Fibroblast of villous mesenchyme (primary cell): ENCODE data around the gene TMPRSS6. TPM values are rescaled to one million over a fixed set of nuclear protein-coding genes. Genes with fewer than 3 reads are reported as not detected.

Experiments
- DNase-seq: peaks from one replicate; pipeline ENCODE4 v3.0.0-alpha.2; 2010; ENCODE audit warnings: low read depth
- H3K4me3 ChIP-seq: 2 replicates; pipeline ENCODE4 v1.5.1; 2011; ENCODE audit warnings: low read depth, mild to moderate bottlenecking, low read length
- total RNA-seq: library from RNA; depleted of rRNA; stranded (reverse); fragments of >200 nt; gene quantifications from 2 replicates; pipeline ENCODE4 v1.2.3, GENCODE V29; 2012
- TF ChIP-seq, protein P1 (sequence below): IDR thresholded peaks from 2 replicates; pipeline ENCODE4 v1.5.1; 2012; ENCODE audit warnings: low read depth, mild to moderate bottlenecking, low read length; ENCODE audit not compliant: insufficient read depth

TMPRSS6 gene
- total RNA-seq, 1 donor, result not detected

DNA sequence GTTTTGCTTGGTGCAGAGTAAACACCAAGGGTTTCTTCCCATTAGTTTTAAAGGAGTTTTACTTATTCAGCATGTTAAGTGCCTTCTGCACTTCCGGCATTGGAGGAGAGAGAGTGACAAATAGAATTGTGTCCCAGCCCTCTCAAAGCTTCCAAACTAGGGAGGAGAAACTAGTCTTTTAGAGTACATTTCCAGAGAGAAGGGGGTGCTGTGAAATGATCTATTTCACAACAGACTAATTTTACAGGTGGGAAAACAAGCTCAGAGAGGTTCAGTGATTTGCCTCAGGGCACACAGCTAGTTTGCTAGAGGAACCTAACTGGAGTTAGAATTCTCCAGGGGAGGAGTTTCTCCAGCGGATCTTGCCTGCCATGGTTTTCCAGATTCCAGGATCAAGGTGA, 77.4 kb downstream of the TMPRSS6 start:
- TF ChIP-seq, protein P1, sequence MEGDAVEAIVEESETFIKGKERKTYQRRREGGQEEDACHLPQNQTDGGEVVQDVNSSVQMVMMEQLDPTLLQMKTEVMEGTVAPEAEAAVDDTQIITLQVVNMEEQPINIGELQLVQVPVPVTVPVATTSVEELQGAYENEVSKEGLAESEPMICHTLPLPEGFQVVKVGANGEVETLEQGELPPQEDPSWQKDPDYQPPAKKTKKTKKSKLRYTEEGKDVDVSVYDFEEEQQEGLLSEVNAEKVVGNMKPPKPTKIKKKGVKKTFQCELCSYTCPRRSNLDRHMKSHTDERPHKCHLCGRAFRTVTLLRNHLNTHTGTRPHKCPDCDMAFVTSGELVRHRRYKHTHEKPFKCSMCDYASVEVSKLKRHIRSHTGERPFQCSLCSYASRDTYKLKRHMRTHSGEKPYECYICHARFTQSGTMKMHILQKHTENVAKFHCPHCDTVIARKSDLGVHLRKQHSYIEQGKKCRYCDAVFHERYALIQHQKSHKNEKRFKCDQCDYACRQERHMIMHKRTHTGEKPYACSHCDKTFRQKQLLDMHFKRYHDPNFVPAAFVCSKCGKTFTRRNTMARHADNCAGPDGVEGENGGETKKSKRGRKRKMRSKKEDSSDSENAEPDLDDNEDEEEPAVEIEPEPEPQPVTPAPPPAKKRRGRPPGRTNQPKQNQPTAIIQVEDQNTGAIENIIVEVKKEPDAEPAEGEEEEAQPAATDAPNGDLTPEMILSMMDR, result no peak
- no peak overlapping the region for H3K4me3 ChIP-seq
- no peak for DNase-seq

DNA sequence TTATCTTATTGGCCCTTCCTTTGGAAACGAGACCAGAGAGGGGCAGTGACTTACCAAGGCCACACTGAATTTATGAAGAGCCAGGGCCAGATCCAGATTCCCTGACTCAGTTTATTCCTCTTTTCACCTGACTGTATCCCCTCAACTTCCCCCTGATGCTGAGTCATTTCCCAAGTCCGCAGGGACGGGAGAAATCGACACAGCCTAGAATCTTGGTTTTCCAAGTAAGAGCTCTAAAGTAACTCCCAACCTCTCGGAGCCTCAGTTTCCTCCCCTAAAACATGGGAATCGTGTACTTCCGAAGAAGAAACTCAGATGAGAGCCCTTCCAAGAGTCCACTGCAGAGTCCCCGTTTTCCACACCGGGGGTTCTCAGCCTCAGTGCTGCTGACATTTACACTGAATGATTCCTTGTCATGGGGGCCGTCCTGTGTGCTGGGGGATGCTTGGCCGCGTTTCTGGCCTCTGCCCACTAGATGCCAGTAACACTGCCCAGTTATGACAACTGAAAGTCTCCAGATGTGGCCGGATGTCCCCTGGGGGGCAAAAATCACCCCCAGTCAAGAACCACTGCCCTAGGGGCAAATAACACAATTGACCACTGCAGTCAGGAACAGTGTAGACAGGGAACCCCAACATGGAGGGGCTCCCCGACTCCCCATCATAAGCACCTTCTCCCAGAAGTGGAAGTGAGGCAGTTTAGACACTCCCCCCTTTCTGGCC, 78.8 kb downstream of the TMPRSS6 start:
- TF ChIP-seq, protein P1, result no peak
- no peak overlapping the region for H3K4me3 ChIP-seq
- DNase-seq, result no peak

DNA sequence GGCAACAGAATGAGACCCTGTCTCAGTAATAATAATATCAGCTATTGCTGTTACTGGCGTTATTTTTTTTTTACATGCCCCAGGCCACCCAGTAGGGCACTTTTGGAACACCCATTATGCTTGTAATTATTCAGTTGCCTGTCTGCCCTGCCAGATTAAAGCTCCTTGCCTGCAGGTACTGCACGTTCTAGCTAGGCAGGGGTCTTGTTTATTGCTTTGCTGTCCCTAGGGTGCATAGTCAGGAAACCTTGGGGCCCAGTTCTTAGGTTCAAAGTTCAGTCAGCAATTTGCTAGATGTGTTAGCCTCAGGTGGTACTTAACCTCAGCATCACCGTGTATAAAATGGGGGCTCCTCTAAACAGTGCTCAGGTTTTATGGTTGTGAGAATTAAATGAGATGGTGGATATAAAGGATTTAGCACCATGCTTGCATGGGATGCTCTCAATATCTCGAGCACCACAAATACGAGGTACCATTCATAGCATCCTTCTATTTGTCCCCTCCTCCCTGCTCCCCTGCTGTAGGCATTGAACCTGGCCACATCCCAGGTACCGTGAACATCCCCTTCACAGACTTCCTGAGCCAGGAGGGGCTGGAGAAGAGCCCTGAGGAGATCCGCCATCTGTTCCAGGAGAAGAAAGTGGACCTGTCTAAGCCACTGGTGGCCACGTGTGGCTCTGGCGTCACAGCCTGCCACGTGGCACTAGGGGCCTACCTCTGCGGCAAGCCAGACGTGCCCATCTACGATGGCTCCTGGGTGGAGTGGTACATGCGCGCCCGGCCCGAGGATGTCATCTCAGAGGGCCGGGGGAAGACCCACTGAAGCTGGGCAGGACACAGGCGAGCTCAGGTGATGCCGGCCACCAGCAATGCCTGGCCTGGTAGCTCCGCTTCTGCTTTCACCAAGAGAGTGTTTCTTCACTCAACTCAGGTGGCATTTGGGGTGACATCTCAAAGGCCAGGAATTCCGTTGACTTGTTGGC, 80.5 kb downstream of the TMPRSS6 start:
- TF ChIP-seq, protein P1, result no peak
- H3K4me3 ChIP-seq, result no peak overlapping the region
- no peak for DNase-seq

DNA sequence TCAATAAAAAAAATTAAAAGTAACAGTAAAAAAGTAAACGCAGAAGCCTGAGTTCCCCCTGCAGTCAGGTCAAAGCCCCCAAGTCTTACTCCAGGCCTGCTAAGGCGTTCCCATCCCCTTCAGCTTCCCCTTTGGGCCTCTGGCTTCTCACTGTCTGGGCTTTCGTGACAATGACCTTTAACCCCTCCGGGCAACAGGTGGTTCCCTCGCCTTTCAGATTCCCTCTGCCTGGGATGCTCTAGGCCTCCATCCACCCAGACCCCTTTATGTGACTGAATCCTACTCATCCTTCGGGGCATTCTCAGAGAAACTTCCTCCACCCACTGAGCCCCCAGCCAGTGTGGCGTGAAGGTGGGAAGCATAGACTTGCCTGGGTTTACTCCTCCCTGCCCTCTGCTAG, 82.0 kb downstream of the TMPRSS6 start:
- DNase-seq, result no peak
- TF ChIP-seq, protein P1, result no peak
- no peak overlapping the region for H3K4me3 ChIP-seq

DNA sequence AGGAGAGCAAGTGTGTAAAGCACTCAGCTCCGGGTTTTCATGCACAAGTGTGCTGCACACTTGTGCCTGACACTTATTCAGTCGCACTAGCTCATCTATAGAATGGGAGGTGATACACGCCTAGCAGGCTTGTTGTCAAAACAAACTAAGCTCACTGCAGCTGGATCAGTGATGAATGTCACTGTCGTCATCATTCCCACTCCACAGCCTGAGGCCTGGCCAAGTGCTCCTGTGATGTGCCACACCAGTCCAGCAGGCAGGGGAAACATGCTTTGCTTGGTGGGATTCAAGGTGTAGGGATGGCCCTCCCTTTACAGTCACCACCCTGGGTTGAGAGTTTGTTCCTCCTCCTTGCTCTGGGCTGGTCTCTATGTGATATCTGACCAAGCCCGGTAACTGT, 83.2 kb downstream of the TMPRSS6 start:
- TF ChIP-seq, protein P1, result no peak
- DNase-seq, result no peak
- no peak overlapping the region for H3K4me3 ChIP-seq

DNA sequence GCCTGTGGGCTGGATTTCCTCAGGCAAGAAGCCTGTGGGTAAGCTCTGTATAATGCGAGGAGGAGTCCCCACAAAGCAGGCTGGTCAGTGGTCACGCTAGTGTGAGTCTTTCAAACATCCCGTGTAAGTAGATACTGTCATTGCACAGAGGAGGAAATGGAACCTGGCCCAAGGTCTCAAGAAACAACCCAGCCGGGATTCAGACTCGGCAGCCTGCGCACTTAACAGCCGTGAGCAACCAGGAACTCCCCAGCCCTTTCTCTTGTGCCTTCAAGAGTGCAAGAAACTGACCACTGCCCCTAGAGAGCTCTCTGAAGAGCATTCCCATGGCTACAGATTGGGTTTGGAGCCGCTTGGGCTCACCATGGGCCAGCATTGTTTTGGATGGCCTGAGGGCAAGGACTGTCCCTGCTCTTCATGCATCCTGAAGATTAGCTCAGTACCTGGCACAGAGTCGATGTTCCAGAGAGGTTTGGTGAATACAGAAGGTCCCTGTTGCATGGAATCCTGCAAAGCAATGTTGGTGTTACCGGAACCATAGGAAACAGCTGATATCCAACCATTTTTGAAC, 83.9 kb downstream of the TMPRSS6 start:
- no peak overlapping the region for H3K4me3 ChIP-seq
- DNase-seq, result no peak

More for the DNA sequence above, 83.9 kb downstream of the TMPRSS6 start:
- TF ChIP-seq, protein P1, result no peak
